Stimulated activated CD4-positive, alpha-beta T cell treated with anti-CD3 and anti-CD28 coated beads, Interleukin-1b, Interleukin-23, amount 100 ng/mL, for 1 hour (primary cell): ENCODE measurements around the gene ZNF655.
A peak's percentile ranks its signal among the peaks of the same experiment; 100 is the strongest.
"Not testable (repeated sequence)": the region's sequence is repeated elsewhere in the genome, so short reads cannot be mapped to it uniquely, and the experiment has no call there.

Experiments
- DNase-seq, 2 donors: peaks; one replicate each; pipeline ENCODE4 v3.0.0-alpha.2; 2020; ENCODE audit warnings: low read depth in 2 of 2

The ZNF655 gene

GRCh38 chr7:99560834-99561736 is 2.6 kb downstream of the ZNF655 start:
- DNase-seq, result no peak

- no peak for DNase-seq
Observed at GRCh38 chr7:99561737-99562051, 3.3 kb downstream of the ZNF655 start.

- DNase-seq, result no peak
Observed at GRCh38 chr7:99562114-99562784, 3.8 kb downstream of the ZNF655 start.

GRCh38 chr7:99562832-99563231 is 4.4 kb downstream of the ZNF655 start:
- DNase-seq, result no peak

GRCh38 chr7:99563650-99564049 is 5.2 kb downstream of the ZNF655 start:
- no peak for DNase-seq

GRCh38 chr7:99568770-99569169 is 10.3 kb downstream of the ZNF655 start:
- DNase-seq, result not testable (repeated sequence)

- no peak for DNase-seq
Observed at GRCh38 chr7:99571768-99572167, 13.3 kb downstream of the ZNF655 start.

GRCh38 chr7:99573257-99573656 is 14.8 kb downstream of the ZNF655 start:
- DNase-seq, result no peak

- DNase-seq, result no peak
Observed at GRCh38 chr7:99576251-99576650, 17.8 kb downstream of the ZNF655 start.

GRCh38 chr7:99579281-99579955 is 21.0 kb downstream of the ZNF655 start:
- no peak for DNase-seq

GRCh38 chr7:99579956-99580777 is 21.7 kb downstream of the ZNF655 start:
- DNase-seq, result peak in 1 of 2 donors; percentile 18

- DNase-seq, result not testable (repeated sequence)
Observed at GRCh38 chr7:99580778-99581332, 22.4 kb downstream of the ZNF655 start.

GRCh38 chr7:99588868-99589267 is 30.4 kb downstream of the ZNF655 start:
- no peak for DNase-seq

- DNase-seq, result no peak
Observed at GRCh38 chr7:99594948-99595745, 36.7 kb downstream of the ZNF655 start.

GRCh38 chr7:99596408-99596955 is 38.0 kb downstream of the ZNF655 start:
- DNase-seq, result no peak

GRCh38 chr7:99597762-99598501 is 39.5 kb downstream of the ZNF655 start, which contains the start of gene TMEM225B:
TSS of gene TMEM225B (plus strand) at chr7:99598267. CDS start at chr7:99604389, 6,122 bp downstream.
- DNase-seq, result no peak

GRCh38 chr7:99599836-99600235 is 41.4 kb downstream of the ZNF655 start:
- no peak for DNase-seq

GRCh38 chr7:99601656-99602310 is 43.3 kb downstream of the ZNF655 start:
- no peak for DNase-seq

GRCh38 chr7:99605527-99605926 is 47.1 kb downstream of the ZNF655 start:
- no peak for DNase-seq
